Activated CD8-positive, alpha-beta T cell treated with anti-CD3 and anti-CD28 coated beads for 36 hours (primary cell): ENCODE data around the gene FBXL13. TPM values are rescaled to one million over a fixed set of nuclear protein-coding genes. Genes with fewer than 3 reads are reported as not detected.
"Not testable (repeated sequence)": the region's sequence is repeated elsewhere in the genome, so short reads cannot be mapped to it uniquely, and the experiment has no call there.

Source experiments
- ATAC-seq: fragments of 200-7000 bp; cut with Tn5 transposase; one replicate; pipeline ENCODE4 v1.10.0; 2021; ENCODE audit warnings: mild to moderate bottlenecking, moderate library complexity
- CTCF ChIA-PET: fragments of 350-600 bp; sonication (Branson Sonifier 250); formaldehyde crosslinking; loops from one replicate; lab custom pipeline; 2021; ENCODE audit warnings: antibody characterized with exemption; lab: Charles Lee
- POLR2A ChIA-PET: fragments of 350-600 bp; sonication (Branson Sonifier 250); formaldehyde crosslinking; loops from one replicate; lab custom pipeline; 2021; ENCODE audit warnings: antibody characterized with exemption; lab: Charles Lee
- DNase-seq: peaks from one replicate; pipeline ENCODE4 v3.0.0-alpha.2; 2020
- H3K27ac Mint-ChIP-seq: one replicate; pipeline ENCODE4 v1.8.0; 2021; ENCODE audit warnings: mild to moderate bottlenecking, mixed read lengths
- H3K27me3 Mint-ChIP-seq: one replicate; pipeline ENCODE4 v1.8.0; 2021; ENCODE audit warnings: mixed read lengths
- H3K36me3 Mint-ChIP-seq: one replicate; pipeline ENCODE4 v1.8.0; 2021; ENCODE audit warnings: low read depth, mixed read lengths
- H3K4me1 Mint-ChIP-seq: one replicate; pipeline ENCODE4 v1.8.0; 2021; ENCODE audit warnings: low read depth, mixed read lengths
- H3K4me3 Mint-ChIP-seq: one replicate; pipeline ENCODE4 v1.8.0; 2021; ENCODE audit warnings: mild to moderate bottlenecking, moderate library complexity, mixed read lengths
- H3K9me3 Mint-ChIP-seq: one replicate; pipeline ENCODE4 v1.8.0; 2021; ENCODE audit warnings: mixed read lengths
- intact Hi-C: fragments of 100-400 bp; cut with micrococcal nuclease; formaldehyde crosslinking; loops from one replicate; pipeline ENCODE4 v1.10.0; 2022
- total RNA-seq, 2 experiments: library from RNA; stranded (reverse); gene quantifications; one replicate each; pipeline ENCODE4 v1.2.3, GENCODE V29; 2021
- TF ChIP-seq, protein P1 (sequence below): fragments of 200-600 bp; IDR thresholded peaks from one replicate; pipeline ENCODE4 v1.8.0; 2022; ENCODE audit warnings: antibody characterized with exemption, mild to moderate bottlenecking

The FBXL13 gene
- total RNA-seq, 2 experiments from 2014 or later = 0.96 to 1.4 TPM

DNA sequence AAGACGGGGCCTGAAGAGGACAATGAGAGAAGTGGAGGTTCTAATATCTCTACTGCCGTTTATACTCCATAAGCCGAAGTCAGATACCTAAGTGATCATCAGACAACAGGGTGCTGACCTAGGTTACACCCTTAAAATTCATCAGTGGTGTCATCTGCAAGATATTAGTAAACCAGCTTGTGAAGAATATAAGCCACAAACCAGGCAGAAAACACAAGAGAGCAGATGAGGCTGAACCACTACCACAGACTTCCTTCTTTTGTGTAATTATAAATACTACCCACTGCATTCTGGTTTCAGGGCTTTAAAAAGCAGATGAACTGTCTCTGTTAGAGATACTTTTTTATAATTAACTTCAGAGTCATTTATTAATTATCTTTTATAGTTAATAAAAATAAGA, 230.7 kb downstream of the FBXL13 start:
- DNase-seq (no peak), ATAC-seq (no peak)
- no peaks in the 10 kb centered on the region for H3K4me1 Mint-ChIP-seq
- POLR2A ChIA-PET = interaction anchor here (0.7 kb wide), 2 partner anchors 18 to 64 kb away, joined by 3 read pairs; no protein-coding TSS in a partner anchor
- no peak overlapping the region for H3K4me3 Mint-ChIP-seq
- intact Hi-C loops = no loop called here
- H3K27me3 Mint-ChIP-seq = no peaks in the 10 kb centered on the region
- CTCF ChIA-PET = interaction anchor here (1.0 kb wide), 1 partner anchor 218 kb away, joined by 3 read pairs; no protein-coding TSS in a partner anchor
- H3K36me3 Mint-ChIP-seq = no peaks in the 10 kb centered on the region
- TF ChIP-seq, protein P1, sequence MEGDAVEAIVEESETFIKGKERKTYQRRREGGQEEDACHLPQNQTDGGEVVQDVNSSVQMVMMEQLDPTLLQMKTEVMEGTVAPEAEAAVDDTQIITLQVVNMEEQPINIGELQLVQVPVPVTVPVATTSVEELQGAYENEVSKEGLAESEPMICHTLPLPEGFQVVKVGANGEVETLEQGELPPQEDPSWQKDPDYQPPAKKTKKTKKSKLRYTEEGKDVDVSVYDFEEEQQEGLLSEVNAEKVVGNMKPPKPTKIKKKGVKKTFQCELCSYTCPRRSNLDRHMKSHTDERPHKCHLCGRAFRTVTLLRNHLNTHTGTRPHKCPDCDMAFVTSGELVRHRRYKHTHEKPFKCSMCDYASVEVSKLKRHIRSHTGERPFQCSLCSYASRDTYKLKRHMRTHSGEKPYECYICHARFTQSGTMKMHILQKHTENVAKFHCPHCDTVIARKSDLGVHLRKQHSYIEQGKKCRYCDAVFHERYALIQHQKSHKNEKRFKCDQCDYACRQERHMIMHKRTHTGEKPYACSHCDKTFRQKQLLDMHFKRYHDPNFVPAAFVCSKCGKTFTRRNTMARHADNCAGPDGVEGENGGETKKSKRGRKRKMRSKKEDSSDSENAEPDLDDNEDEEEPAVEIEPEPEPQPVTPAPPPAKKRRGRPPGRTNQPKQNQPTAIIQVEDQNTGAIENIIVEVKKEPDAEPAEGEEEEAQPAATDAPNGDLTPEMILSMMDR = no peak
- no peaks in the 10 kb centered on the region for H3K9me3 Mint-ChIP-seq
- H3K27ac Mint-ChIP-seq = no peak overlapping the region

DNA sequence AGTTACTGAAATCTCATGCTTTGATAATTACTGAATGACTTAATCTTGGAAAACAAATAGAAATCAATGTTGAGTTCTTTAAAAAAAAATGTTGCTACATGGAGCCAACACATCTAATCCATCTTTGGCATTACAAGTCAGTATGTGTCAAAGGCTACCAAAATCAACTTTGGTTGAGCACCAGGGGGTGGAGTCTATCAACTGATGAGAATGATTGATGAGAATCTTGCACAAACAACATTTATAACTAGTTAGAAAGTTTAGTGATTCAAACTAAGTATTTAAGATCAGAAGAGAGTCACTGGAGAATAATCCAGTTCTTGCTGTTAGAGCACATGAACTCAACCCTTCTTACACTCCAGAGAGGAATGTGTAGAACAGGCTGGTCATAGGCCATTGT, 232.3 kb downstream of the FBXL13 start:
- ChIA-PET CTCF (no interaction called here), POLR2A (interaction anchor here (0.8 kb wide), 1 partner anchor 33 kb away, joined by 3 read pairs; no protein-coding TSS in a partner anchor)
- TF ChIP-seq, protein P1 = no peak
- Mint-ChIP-seq H3K4me1 (no peaks in the 10 kb centered on the region), H3K27ac (no peak overlapping the region), H3K4me3 (no peak overlapping the region), H3K9me3 (no peaks in the 10 kb centered on the region), H3K27me3 (no peaks in the 10 kb centered on the region), H3K36me3 (no peaks in the 10 kb centered on the region)
- DNase-seq = no peak
- intact Hi-C loops = no loop called here
- no peak for ATAC-seq

DNA sequence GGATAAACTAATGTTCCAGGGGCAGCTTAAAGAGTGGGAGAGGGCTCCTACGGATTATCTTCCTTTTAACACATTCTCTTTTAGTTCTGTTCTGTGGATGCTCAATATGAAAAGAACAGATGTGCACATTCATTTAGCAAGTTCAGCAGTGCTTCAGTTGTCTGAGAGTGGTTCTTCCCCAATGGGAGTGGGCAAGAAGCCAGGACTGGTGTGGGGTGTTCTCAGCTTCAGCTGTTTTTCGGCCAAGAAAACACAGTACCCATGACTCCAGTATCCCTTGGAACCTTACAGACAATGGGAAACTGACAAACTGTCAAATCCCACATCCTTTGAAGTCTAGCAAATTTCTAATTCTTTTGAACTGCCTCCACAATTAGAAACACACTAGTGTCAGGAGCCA, 233.3 kb downstream of the FBXL13 start:
- TF ChIP-seq, protein P1 = no peak
- DNase-seq (no peak), ATAC-seq (no peak)
- intact Hi-C loops = no loop called here
- Mint-ChIP-seq H3K27ac (no peak overlapping the region), H3K9me3 (no peaks in the 10 kb centered on the region), H3K4me3 (no peak overlapping the region), H3K27me3 (no peaks in the 10 kb centered on the region), H3K4me1 (no peaks in the 10 kb centered on the region), H3K36me3 (peaks cover 3% of the 10 kb centered on the region)
- ChIA-PET CTCF (no interaction called here), POLR2A (interaction anchor here (0.8 kb wide), 1 partner anchor 34 kb away, joined by 3 read pairs; no protein-coding TSS in a partner anchor)

DNA sequence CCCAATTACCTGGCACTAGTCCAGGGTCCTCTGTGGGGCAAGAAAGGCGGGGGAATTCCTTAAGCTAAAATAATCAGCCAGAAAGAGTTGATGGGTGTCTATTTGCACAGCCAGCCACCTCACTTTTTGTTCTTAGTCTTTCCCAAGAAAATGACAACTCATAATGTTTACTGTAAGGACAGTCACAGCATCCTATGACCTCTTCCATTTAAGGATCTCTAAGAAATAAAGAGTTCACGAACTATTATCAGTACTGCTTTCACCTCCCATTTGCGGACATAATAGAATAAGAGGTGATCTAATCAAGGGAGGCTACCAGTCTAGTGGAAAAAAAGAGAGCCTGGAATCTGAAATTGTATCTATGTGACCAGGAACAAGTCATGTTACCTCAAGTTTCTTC, 234.2 kb downstream of the FBXL13 start:
- H3K9me3 Mint-ChIP-seq = no peaks in the 10 kb centered on the region
- H3K36me3 Mint-ChIP-seq = peaks cover 5% of the 10 kb centered on the region
- H3K4me3 Mint-ChIP-seq = no peak overlapping the region
- ChIA-PET POLR2A (interaction anchor here (0.5 to 1.2 kb wide), 2 partner anchors 19 to 107 kb away, joined by 3 to 4 read pairs; no protein-coding TSS in a partner anchor), CTCF (no interaction called here)
- ATAC-seq = no peak
- DNase-seq = no peak
- TF ChIP-seq, protein P1 = no peak
- intact Hi-C loops = no loop called here
- no peaks in the 10 kb centered on the region for H3K27me3 Mint-ChIP-seq
- no peak overlapping the region for H3K27ac Mint-ChIP-seq
- no peaks in the 10 kb centered on the region for H3K4me1 Mint-ChIP-seq

DNA sequence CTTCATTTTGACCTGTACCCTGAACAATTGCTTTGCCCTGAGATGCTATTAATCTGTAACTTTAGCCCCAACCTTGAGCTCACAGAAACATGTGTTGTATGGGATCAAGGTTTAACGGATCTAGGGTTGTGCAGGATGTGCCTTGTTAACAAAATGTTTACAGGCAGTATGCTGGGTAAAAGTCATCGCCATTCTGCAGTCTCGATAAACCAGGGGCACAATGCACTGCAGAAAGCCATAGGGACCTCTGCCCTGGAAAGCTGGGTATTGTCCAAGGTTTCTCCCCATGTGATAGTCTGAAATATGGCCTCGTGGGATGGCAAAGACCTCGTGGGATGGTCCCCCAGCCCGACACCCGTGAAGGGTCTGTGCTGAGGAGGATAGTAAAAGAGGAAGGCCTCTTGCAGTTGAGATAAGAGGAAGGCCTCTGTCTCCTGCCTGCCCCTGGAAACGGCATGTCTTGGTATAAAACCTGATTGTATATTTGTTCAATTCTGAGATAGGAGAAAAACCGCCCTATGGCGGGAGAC, 236.0 kb downstream of the FBXL13 start:
- POLR2A ChIA-PET, H3K27me3 Mint-ChIP-seq, H3K4me1 Mint-ChIP-seq, intact Hi-C loops, ATAC-seq, H3K27ac Mint-ChIP-seq, CTCF ChIA-PET, H3K9me3 Mint-ChIP-seq, H3K36me3 Mint-ChIP-seq, H3K4me3 Mint-ChIP-seq, DNase-seq: not testable (repeated sequence)
